CD14-positive monocyte (primary cell): ENCODE data around the gene MLEC. TPM values are rescaled to one million over a fixed set of nuclear protein-coding genes. Genes with fewer than 3 reads are reported as not detected.

Experiments used
- DNase-seq, 3 donors: peaks; one replicate each; pipeline ENCODE4 v3.0.0-alpha.2; 2011 to 2022
- H2AFZ ChIP-seq: 2 replicates; pipeline ENCODE4 v1.6.0; 2012; ENCODE audit warnings: mild to moderate bottlenecking, low read depth, low read length, inconsistent platforms; ENCODE audit not compliant: insufficient read depth, poor library complexity, severe bottlenecking
- H3K27ac ChIP-seq, 2 donors: 1 replicate in 1 of 2; 2 replicates in 1 of 2; pipeline ENCODE4 v1.5.1; 2012 to 2013; ENCODE audit warnings: low read length in 2 of 2, control low read depth in 1 of 2, inconsistent platforms in 1 of 2, low read depth in 1 of 2, mild to moderate bottlenecking in 1 of 2
- H3K27me3 ChIP-seq, 2 donors: one replicate each; pipeline versions ENCODE4 v1.6.0 to v1.6.1; 2011 to 2013; ENCODE audit warnings: low read length in 2 of 2; ENCODE audit not compliant: control insufficient read depth in 2 of 2, insufficient read depth in 2 of 2
- H3K36me3 ChIP-seq, 2 donors: replicated peaks in 1 of 2; 1 replicate in 1 of 2; 2 replicates in 1 of 2; pipeline versions ENCODE4 v1.5.1 to v1.6.1; 2012 to 2013; ENCODE audit warnings: low read length in 2 of 2, control low read depth in 1 of 2, inconsistent platforms in 1 of 2, mild to moderate bottlenecking in 1 of 2; ENCODE audit not compliant: insufficient read depth in 2 of 2, control insufficient read depth in 1 of 2
- H3K4me1 ChIP-seq, 2 donors: 1 replicate in 1 of 2; 2 replicates in 1 of 2; pipeline versions ENCODE4 v1.5.1 to v1.6.1; 2012 to 2013; ENCODE audit warnings: low read length in 2 of 2, control low read depth in 1 of 2, inconsistent platforms in 1 of 2, mild to moderate bottlenecking in 1 of 2, moderate library complexity in 1 of 2; ENCODE audit not compliant: insufficient read depth in 2 of 2, control insufficient read depth in 1 of 2
- H3K4me2 ChIP-seq: replicated peaks from 2 replicates; pipeline ENCODE3; 2012; ENCODE audit warnings: low read length, moderate library complexity, mild to moderate bottlenecking; ENCODE audit not compliant: poor library complexity, severe bottlenecking; ENCODE audit errors: extremely low read depth
- H3K4me3 ChIP-seq, 3 experiments: fragments of 200-600 bp in 1 of 3; sonication (generic) in 1 of 3; replicated peaks in 1 of 3; 1 replicate in 2 of 3; 2 replicates in 1 of 3; pipeline ENCODE4 v1.5.1; 2011 to 2013; ENCODE audit warnings: low read length in 3 of 3, mild to moderate bottlenecking in 3 of 3, control low read depth in 2 of 3, low read depth in 2 of 3, inconsistent platforms in 1 of 3, moderate library complexity in 1 of 3
- H3K79me2 ChIP-seq: 2 replicates; pipeline ENCODE4 v1.6.0; 2012; ENCODE audit warnings: mild to moderate bottlenecking, control low read depth, inconsistent platforms, low read length, moderate library complexity; ENCODE audit not compliant: insufficient read depth
- H3K9ac ChIP-seq: 2 replicates; pipeline ENCODE4 v1.6.0; 2017; ENCODE audit warnings: low read length, mild to moderate bottlenecking; ENCODE audit not compliant: insufficient read depth, poor library complexity, severe bottlenecking
- H3K9me3 ChIP-seq, 2 donors: replicated peaks in 1 of 2; 1 replicate in 1 of 2; 2 replicates in 1 of 2; pipeline versions ENCODE4 v1.5.1 to v1.6.1; 2012 to 2013; ENCODE audit warnings: low read length in 2 of 2, control low read depth in 1 of 2; ENCODE audit not compliant: control insufficient read depth in 1 of 2, insufficient read depth in 1 of 2
- H4K20me1 ChIP-seq: 2 replicates; pipeline ENCODE4 v1.6.0; 2012; ENCODE audit warnings: mild to moderate bottlenecking, low read length, control low read depth, moderate library complexity; ENCODE audit not compliant: insufficient read depth
- H3K27ac Mint-ChIP-seq, 7 donors: one replicate each; pipeline ENCODE4 v1.8.0; 2020; ENCODE audit warnings: mild to moderate bottlenecking in 7 of 7, mixed read lengths in 7 of 7, moderate library complexity in 6 of 7, inconsistent platforms in 2 of 7
- H3K27me3 Mint-ChIP-seq, 3 donors: one replicate each; pipeline ENCODE4 v1.8.0; 2021 to 2022; ENCODE audit warnings: low read depth in 3 of 3, mild to moderate bottlenecking in 3 of 3, mixed read lengths in 3 of 3, moderate library complexity in 3 of 3, inconsistent platforms in 1 of 3
- H3K36me3 Mint-ChIP-seq, 2 donors: one replicate each; pipeline ENCODE4 v1.8.0; 2020; ENCODE audit warnings: mixed read lengths in 2 of 2, inconsistent platforms in 1 of 2, mild to moderate bottlenecking in 1 of 2
- H3K4me1 Mint-ChIP-seq: one replicate; pipeline ENCODE4 v1.8.0; 2020; ENCODE audit warnings: mild to moderate bottlenecking, mixed read lengths
- H3K4me3 Mint-ChIP-seq, 2 donors: one replicate each; pipeline ENCODE4 v1.8.0; 2020; ENCODE audit warnings: mild to moderate bottlenecking in 2 of 2, mixed read lengths in 2 of 2, moderate library complexity in 1 of 2
- H3K9me3 Mint-ChIP-seq, 7 donors: one replicate each; pipeline ENCODE4 v1.8.0; 2020 to 2022; ENCODE audit warnings: mixed read lengths in 7 of 7, mild to moderate bottlenecking in 6 of 7, moderate library complexity in 6 of 7, inconsistent platforms in 2 of 7
- CTCF ChIP-seq: fragments of 200-600 bp; IDR thresholded peaks from one replicate; pipeline ENCODE4 v1.8.0; 2022; ENCODE audit warnings: antibody characterized with exemption, mild to moderate bottlenecking
- WGBS: methylation state at CpG from one replicate; pipeline ENCODE4 v1.1.5; 2013; ENCODE audit warnings: missing lambda C conversion rate; ENCODE audit not compliant: insufficient coverage; 5-methylcytosine and 5-hydroxymethylcytosine counted together
- intact Hi-C, 2 donors: fragments of 100-400 bp; cut with micrococcal nuclease; formaldehyde crosslinking; loops; one replicate each; pipeline versions ENCODE4 v1.15.0 to v1.15.1; 2023
- polyA plus RNA-seq, 3 donors: library from polyadenylated mRNA; depleted of rRNA in 1 of 3; unstranded in 2 of 3; stranded (reverse) in 1 of 3; fragments of 300-500 nt in 2 of 3; fragments of >200 nt in 1 of 3; fragmentation: Illumina TruSeq in 2 of 3; gene quantifications; 1 replicate in 2 of 3; 2 replicates in 1 of 3; pipeline ENCODE4 v1.2.3, GENCODE V29; 2012 to 2021

The MLEC gene
- polyA plus RNA-seq, 3 donors, result 10.9 to 79.5 (median 65.3) TPM

DNA sequence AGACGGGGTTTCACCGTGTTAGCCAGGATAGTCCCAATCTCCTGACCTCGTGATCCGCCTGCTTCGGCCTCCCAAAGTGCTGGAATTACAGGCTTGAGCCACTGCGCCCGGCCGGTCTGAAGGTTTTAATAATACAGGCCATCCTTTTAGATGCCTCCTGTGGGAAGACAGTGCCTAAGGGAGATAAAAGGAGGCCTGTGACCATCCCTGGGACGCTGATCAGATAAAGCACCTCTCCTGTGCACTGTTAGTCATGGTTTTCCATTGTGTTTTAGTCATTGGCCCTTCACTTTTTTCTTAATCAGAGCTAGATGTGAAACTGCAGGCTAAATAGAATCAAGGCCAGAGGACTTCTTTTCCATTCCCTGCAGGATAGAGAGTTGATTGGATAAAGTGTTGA lies 31.1 kb downstream of the MLEC start:
- peaks cover 15% of the 10 kb centered on the region for H3K79me2 ChIP-seq
- no peak overlapping the region for H3K4me3 Mint-ChIP-seq

DNA sequence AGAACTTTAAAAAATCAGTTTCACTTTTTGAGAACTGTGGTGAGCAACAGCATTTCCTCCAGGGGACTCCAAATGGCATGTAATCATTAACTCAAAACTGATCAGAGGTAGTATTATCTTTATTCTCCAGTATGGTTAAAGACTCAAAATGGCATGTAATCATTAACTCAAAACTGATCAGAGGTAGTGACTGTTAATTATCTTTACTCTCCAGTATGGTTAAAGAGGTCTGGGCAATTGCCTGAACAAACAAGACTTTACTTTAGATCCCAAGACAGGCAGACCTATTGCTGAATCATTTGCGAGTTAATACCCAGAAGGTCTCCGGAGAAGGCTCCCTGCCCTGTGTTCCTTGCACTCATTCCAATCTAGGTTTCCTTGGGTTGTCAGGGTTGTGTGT lies 32.1 kb downstream of the MLEC start:
- Histone ChIP-seq H3K4me3 (no peak overlapping the region), H3K27me3 (no peaks in the 10 kb centered on the region), H3K9ac (no peak overlapping the region), H4K20me1 (peaks cover 6% of the 10 kb centered on the region), H2AFZ (no peak overlapping the region), H3K36me3 (peaks cover 55 to 94% of the 10 kb centered on the region in 2 donors), H3K4me1 (peaks cover 20 to 22% of the 10 kb centered on the region in 2 donors), H3K4me2 (no peak overlapping the region), H3K79me2 (peaks cover 11% of the 10 kb centered on the region), H3K9me3 (no peaks in the 10 kb centered on the region), H3K27ac (no peak overlapping the region)
- Mint-ChIP-seq H3K36me3 (peaks cover 82 to 93% of the 10 kb centered on the region in 2 donors), H3K4me3 (no peak overlapping the region), H3K27ac (peak overlapping the region in 2 of 7 donors; percentile 15 to 73), H3K4me1 (peaks cover 35% of the 10 kb centered on the region), H3K27me3 (peaks cover 0 to 1% (median 0%) of the 10 kb centered on the region in 3 donors), H3K9me3 (no peaks in the 10 kb centered on the region)
- 75% methylated on average over 2 of the region's 2 CpGs for WGBS
- no peak for DNase-seq
- intact Hi-C loops, result no loop called here
- TF ChIP-seq CTCF, result no peak

More for the DNA sequence above, 31.1 kb downstream of the MLEC start:
- no peak for TF ChIP-seq CTCF
- no peaks in the 10 kb centered on the region for H3K9me3 ChIP-seq
- H4K20me1 ChIP-seq, result peaks cover 7% of the 10 kb centered on the region
- no peak overlapping the region for H3K4me2 ChIP-seq
- peak overlapping the region in 1 of 7 donors; percentile 20 for H3K27ac Mint-ChIP-seq
- no peak overlapping the region for H3K9ac ChIP-seq
- WGBS, result 93% methylated on average over 5 of the region's 9 CpGs
- H3K4me1 ChIP-seq, result peaks cover 22 to 24% of the 10 kb centered on the region in 2 donors
- no peak overlapping the region for H3K27ac ChIP-seq
- H2AFZ ChIP-seq, result no peak overlapping the region
- no peak for DNase-seq
- no peaks in the 10 kb centered on the region for H3K27me3 ChIP-seq
- peaks cover 84 to 91% of the 10 kb centered on the region in 2 donors for H3K36me3 Mint-ChIP-seq
- peaks cover 55 to 89% of the 10 kb centered on the region in 2 donors for H3K36me3 ChIP-seq
- no peaks in the 10 kb centered on the region for H3K9me3 Mint-ChIP-seq
- peaks cover 0 to 1% (median 0%) of the 10 kb centered on the region in 3 donors for H3K27me3 Mint-ChIP-seq
- H3K4me3 ChIP-seq, result no peak overlapping the region
- peaks cover 39% of the 10 kb centered on the region for H3K4me1 Mint-ChIP-seq
- intact Hi-C loops, result no loop called here
